GM12874 (cell line): ENCODE results near the gene APOO.

Experiments
- TF ChIP-seq, protein P1 (sequence below): IDR thresholded peaks from 2 replicates; pipeline ENCODE4 v1.5.1; 2011; ENCODE audit warnings: low read depth, mild to moderate bottlenecking, control low read depth, low read length, moderate library complexity; ENCODE audit not compliant: insufficient read depth

Gene APOO

DNA sequence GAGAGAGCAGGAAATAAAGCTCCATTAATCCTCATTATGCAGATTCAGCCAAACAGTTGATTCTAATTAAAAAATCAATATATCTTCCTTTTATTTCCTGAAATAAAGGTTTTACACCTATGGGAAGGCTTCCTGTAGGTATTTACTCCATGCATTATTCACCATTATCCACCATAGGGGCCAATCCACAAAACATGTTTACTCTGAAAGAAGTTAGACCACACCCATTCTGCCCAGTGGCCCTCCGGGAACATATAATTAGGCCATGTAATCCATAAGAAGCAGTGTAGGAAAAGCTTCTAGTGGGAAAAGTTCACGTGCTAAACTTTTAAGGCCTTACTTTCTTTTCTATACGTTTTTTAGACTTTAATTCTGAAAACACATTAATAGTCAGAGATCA lies 67.1 kb downstream of the APOO start:
- TF ChIP-seq, protein P1, sequence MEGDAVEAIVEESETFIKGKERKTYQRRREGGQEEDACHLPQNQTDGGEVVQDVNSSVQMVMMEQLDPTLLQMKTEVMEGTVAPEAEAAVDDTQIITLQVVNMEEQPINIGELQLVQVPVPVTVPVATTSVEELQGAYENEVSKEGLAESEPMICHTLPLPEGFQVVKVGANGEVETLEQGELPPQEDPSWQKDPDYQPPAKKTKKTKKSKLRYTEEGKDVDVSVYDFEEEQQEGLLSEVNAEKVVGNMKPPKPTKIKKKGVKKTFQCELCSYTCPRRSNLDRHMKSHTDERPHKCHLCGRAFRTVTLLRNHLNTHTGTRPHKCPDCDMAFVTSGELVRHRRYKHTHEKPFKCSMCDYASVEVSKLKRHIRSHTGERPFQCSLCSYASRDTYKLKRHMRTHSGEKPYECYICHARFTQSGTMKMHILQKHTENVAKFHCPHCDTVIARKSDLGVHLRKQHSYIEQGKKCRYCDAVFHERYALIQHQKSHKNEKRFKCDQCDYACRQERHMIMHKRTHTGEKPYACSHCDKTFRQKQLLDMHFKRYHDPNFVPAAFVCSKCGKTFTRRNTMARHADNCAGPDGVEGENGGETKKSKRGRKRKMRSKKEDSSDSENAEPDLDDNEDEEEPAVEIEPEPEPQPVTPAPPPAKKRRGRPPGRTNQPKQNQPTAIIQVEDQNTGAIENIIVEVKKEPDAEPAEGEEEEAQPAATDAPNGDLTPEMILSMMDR, result no peak

DNA sequence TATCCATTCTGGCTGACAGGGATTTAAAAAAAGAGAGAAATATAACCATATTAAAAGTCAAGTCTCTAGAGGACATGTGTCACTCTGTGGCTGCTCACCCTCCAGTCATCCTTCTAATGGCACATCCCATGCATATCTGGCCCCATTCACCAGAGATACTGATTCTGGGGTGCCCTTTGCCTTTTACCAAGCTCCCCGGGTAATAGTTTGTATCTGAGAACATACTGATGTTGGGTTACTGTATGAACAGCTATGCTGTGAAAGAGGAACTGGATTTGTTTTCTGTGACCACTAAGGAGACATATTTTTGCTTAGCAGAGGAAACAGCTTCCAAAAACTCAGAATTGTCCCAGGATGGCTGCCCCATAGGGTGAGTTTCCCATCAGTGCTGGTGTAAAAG lies 68.8 kb downstream of the APOO start:
- TF ChIP-seq, protein P1, result no peak

DNA sequence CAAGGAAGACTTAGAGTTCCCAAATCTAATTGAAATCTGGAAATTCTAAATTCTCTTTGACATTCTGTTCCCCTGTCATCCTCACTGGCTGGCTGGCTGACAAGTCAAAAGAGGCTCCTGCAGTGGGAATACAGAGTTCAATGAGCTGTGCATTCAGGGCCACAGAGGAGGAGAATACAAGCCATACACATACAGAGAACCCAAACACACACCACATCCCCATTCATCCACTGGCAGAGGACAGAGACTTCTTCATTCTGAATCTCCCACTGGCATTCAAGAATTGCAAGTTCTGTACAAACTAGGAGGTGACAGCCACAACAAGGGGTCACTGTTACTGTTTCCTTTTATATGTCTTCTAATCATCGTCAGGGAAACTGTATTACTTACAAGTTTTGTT lies 75.0 kb downstream of the APOO start:
- TF ChIP-seq, protein P1, result no peak

DNA sequence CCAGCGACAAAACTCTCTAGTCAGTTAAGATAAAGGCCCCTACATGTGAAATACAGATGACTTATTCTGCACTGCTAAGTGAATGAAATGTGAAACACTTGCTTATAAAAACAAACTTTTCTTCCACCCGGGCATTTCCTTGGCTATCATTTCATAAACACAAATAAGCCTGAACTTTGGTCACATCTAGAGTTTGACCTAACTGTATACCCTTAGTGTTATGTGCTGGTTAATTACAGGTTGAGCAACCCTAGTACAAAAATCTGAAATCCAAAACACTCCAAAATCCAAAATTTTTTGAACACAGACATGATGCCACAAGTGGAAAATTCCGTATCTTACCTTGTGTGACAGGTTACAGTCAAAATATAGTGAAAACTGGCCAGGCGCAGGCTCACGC lies 78.9 kb downstream of the APOO start:
- TF ChIP-seq, protein P1, result no peak

DNA sequence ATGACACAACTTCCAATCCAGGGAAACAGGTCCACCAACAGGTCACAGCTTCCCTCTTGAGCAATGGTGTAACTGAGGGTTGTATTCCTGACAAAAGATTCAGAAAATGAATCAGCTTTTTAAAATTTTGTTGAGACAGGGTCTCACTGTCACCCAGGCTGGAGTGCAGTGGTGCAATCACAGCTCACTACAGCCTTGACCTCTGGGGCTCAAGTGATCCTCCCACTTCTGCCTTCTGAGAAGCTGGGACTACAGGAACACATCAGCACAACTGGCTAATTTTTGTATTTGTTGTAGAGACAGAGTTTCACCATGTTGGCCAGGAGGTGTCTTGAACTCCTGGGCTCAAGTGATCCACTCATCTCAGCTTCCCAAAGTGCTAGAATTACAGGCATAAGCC lies 81.1 kb downstream of the APOO start:
- TF ChIP-seq, protein P1, result no peak

DNA sequence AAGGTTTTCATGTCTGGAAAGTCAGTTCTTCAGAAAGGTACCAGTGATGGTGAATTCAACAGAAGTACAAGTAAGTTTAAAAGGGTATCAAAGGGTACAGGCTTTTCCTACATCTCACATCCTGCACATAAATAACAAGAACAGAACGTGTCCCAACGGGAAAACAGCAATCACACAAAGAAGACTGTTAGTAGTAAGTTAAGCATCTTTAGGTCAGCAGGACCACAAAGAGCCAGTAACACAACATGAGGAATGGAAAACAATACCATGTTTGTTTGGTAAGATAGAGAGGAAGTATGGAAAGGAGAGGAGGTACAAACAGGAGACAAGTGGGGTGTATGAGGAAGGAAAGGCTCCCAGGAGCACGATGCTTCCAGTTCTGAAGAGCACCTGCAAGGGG lies 81.5 kb downstream of the APOO start:
- TF ChIP-seq, protein P1, result no peak

DNA sequence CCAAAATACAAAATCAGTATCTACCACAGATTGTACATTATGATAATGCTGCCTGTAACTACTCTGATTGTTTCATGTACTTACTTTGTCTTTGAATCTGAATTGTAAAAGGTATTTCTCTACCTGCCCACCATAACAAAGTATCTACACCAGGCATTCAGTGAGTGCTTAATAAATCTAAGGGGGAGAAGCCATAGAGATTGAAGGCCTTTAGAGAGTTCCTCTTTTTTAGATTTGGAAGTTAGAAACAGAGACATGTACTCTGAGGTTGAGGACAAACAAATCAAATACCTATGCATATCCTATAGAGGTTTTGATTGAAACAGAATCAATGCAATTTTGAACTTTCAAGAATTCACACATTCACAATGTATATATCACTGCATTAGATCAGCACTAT lies 82.1 kb downstream of the APOO start:
- TF ChIP-seq, protein P1, result no peak

DNA sequence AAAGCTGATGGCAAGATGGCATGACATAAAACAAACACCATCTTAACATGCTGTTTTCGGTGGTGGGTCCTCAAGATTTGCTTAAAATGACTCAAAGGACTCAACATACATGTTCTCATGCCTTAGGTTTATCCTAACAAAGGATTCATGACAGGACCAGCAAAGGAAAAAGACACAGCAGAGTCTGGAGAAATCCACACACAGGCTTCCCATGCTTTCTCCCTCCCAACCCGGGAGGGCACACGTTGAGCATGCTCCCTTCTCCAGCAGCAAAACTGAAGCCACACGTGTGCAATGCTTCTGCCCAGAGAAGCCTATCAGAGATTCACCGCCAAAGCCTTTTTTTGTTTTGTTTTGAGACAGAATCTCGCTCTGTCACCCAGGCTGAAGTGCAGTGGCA lies 84.9 kb downstream of the APOO start:
- TF ChIP-seq, protein P1, result no peak
